B cell (primary cell): ENCODE data around the gene DNAJA2. TPM values are rescaled to one million over a fixed set of nuclear protein-coding genes. Genes with fewer than 3 reads are reported as not detected.

Experiments used
- ATAC-seq: fragments of 200-7000 bp; cut with Tn5 transposase; one replicate; pipeline ENCODE4 v1.10.0; 2021; ENCODE audit warnings: low read depth, mild to moderate bottlenecking, moderate number of reproducible peaks, moderate library complexity
- CTCF ChIA-PET: fragments of 350-600 bp; sonication (Branson Sonifier 250); formaldehyde crosslinking; loops from one replicate; lab custom pipeline; 2021; ENCODE audit warnings: antibody characterized with exemption, inconsistent platforms; lab: Charles Lee
- POLR2A ChIA-PET: fragments of 350-600 bp; sonication (Branson Sonifier 250); formaldehyde crosslinking; loops from one replicate; lab custom pipeline; 2021; ENCODE audit warnings: antibody characterized with exemption; lab: Charles Lee
- DNase-seq: peaks from one replicate; pipeline ENCODE4 v3.0.0; 2013
- H2AFZ ChIP-seq: 2 replicates; pipeline ENCODE4 v1.6.1; 2012; ENCODE audit warnings: mild to moderate bottlenecking, low read depth, low read length; ENCODE audit not compliant: insufficient read depth, poor library complexity, severe bottlenecking
- H3K27ac ChIP-seq, 2 donors: 1 replicate in 1 of 2; 2 replicates in 1 of 2; pipeline ENCODE4 v1.5.1; 2012 to 2013; ENCODE audit warnings: low read length in 2 of 2, mild to moderate bottlenecking in 2 of 2, moderate library complexity in 1 of 2
- H3K27me3 ChIP-seq, 4 experiments: fragments of 200-600 bp in 1 of 4; sonication (generic) in 1 of 4; replicated peaks in 1 of 4; 1 replicate in 2 of 4; 2 replicates in 2 of 4; pipeline versions ENCODE4 v1.6.1 to v1.7.0; 2013 to 2016; ENCODE audit warnings: low read length in 3 of 4, mild to moderate bottlenecking in 2 of 4, mixed read lengths in 1 of 4, moderate library complexity in 1 of 4; ENCODE audit not compliant: insufficient read depth in 4 of 4, control insufficient read depth in 3 of 4; ENCODE audit errors: control extremely low read depth in 1 of 4
- H3K36me3 ChIP-seq, 2 experiments: replicated peaks in 1 of 2; 1 replicate in 1 of 2; 2 replicates in 1 of 2; pipeline versions ENCODE4 v1.6.1 to v1.7.1; 2013; ENCODE audit warnings: low read length in 1 of 2; ENCODE audit not compliant: insufficient read depth in 2 of 2, control insufficient read depth in 1 of 2; ENCODE audit errors: control extremely low read depth in 1 of 2, extremely low read depth in 1 of 2
- H3K4me1 ChIP-seq, 2 donors: fragments of 200-600 bp in 1 of 2; sonication (generic) in 1 of 2; 1 replicate in 1 of 2; 2 replicates in 1 of 2; pipeline versions ENCODE4 v1.5.1 to v1.6.1; 2013 to 2017; ENCODE audit warnings: low read length in 2 of 2; ENCODE audit not compliant: control insufficient read depth in 2 of 2, insufficient read depth in 2 of 2
- H3K4me2 ChIP-seq: replicated peaks from 2 replicates; pipeline ENCODE3; 2012; ENCODE audit warnings: mild to moderate bottlenecking, low read depth, low read length; ENCODE audit not compliant: poor library complexity, severe bottlenecking
- H3K4me3 ChIP-seq, 5 experiments: fragments of 200-600 bp in 1 of 5; sonication (generic) in 1 of 5; 1 replicate in 3 of 5; 2 replicates in 2 of 5; pipeline versions ENCODE4 v1.5.1 to v1.7.0; 2011 to 2016; ENCODE audit warnings: low read length in 4 of 5, mild to moderate bottlenecking in 4 of 5, low read depth in 2 of 5, control low read depth in 1 of 5, moderate library complexity in 1 of 5; ENCODE audit not compliant: insufficient read depth in 1 of 5; ENCODE audit errors: control extremely low read depth in 1 of 5, extremely low read depth in 1 of 5
- H3K79me2 ChIP-seq: fragments of 200-600 bp; sonication (generic); one replicate; pipeline ENCODE4 v1.6.0; 2016; ENCODE audit warnings: low read length; ENCODE audit not compliant: control insufficient read depth, insufficient read depth
- H3K9ac ChIP-seq: fragments of 200-600 bp; sonication (generic); 2 replicates; pipeline ENCODE4 v1.6.1; 2017; ENCODE audit warnings: mild to moderate bottlenecking, low read length, moderate library complexity
- H3K9me3 ChIP-seq, 3 donors: one replicate each; pipeline versions ENCODE4 v1.6.1 to v1.7.1; 2013; ENCODE audit warnings: low read length in 2 of 3; ENCODE audit not compliant: control insufficient read depth in 2 of 3, insufficient read depth in 1 of 3; ENCODE audit errors: control extremely low read depth in 1 of 3
- H4K20me1 ChIP-seq: 2 replicates; pipeline ENCODE4 v1.6.0; 2012; ENCODE audit warnings: mild to moderate bottlenecking, low read length; ENCODE audit not compliant: insufficient read depth, control insufficient read depth, poor library complexity, severe bottlenecking
- H3K27ac Mint-ChIP-seq: one replicate; pipeline ENCODE4 v1.8.0; 2021; ENCODE audit warnings: mixed read lengths
- H3K27me3 Mint-ChIP-seq: one replicate; pipeline ENCODE4 v1.8.0; 2021; ENCODE audit warnings: mixed read lengths
- H3K4me1 Mint-ChIP-seq: one replicate; pipeline ENCODE4 v1.8.0; 2021; ENCODE audit warnings: mixed read lengths
- H3K4me3 Mint-ChIP-seq: one replicate; pipeline ENCODE4 v1.8.0; 2021; ENCODE audit warnings: mixed read lengths
- H3K9me3 Mint-ChIP-seq: one replicate; pipeline ENCODE4 v1.8.0; 2022; ENCODE audit warnings: mixed read lengths; ENCODE audit not compliant: insufficient read depth
- EZH2 ChIP-seq: IDR thresholded peaks from 2 replicates; pipeline ENCODE4 v1.6.1; 2012; ENCODE audit warnings: borderline replicate concordance, low read depth, mild to moderate bottlenecking, moderate library complexity, low read length; ENCODE audit not compliant: insufficient read depth, poor library complexity, severe bottlenecking
- WGBS: methylation state at CpG from one replicate; pipeline ENCODE4 v1.1.5; 2013; ENCODE audit warnings: missing lambda C conversion rate; ENCODE audit not compliant: insufficient coverage; 5-methylcytosine and 5-hydroxymethylcytosine counted together
- intact Hi-C: fragments of 100-400 bp; cut with micrococcal nuclease; formaldehyde crosslinking; loops from one replicate; pipeline ENCODE4 v1.10.0; 2022
- polyA plus RNA-seq: library from polyadenylated mRNA; depleted of rRNA; stranded (reverse); fragments of >200 nt; gene quantifications from 2 replicates; pipeline ENCODE4 v1.2.3, GENCODE V29; 2012
- total RNA-seq, 2 donors: library from RNA; stranded (reverse); fragments of 120-200 nt in 1 of 2; gene quantifications; 1 replicate in 1 of 2; 2 replicates in 1 of 2; pipeline versions ENCODE4 v1.2.3 to v1.2.4, GENCODE V29; 2013 to 2022
- TF ChIP-seq, protein P1 (sequence below): fragments of 200-600 bp; IDR thresholded peaks from one replicate; pipeline ENCODE4 v1.8.0; 2022; ENCODE audit warnings: antibody characterized with exemption, mild to moderate bottlenecking

DNAJA2 gene
- total and polyA plus RNA-seq, 2 donors (not counting 1 experiment from before 2014, with no cell fraction given): 8.8 to 57.0 TPM

DNA sequence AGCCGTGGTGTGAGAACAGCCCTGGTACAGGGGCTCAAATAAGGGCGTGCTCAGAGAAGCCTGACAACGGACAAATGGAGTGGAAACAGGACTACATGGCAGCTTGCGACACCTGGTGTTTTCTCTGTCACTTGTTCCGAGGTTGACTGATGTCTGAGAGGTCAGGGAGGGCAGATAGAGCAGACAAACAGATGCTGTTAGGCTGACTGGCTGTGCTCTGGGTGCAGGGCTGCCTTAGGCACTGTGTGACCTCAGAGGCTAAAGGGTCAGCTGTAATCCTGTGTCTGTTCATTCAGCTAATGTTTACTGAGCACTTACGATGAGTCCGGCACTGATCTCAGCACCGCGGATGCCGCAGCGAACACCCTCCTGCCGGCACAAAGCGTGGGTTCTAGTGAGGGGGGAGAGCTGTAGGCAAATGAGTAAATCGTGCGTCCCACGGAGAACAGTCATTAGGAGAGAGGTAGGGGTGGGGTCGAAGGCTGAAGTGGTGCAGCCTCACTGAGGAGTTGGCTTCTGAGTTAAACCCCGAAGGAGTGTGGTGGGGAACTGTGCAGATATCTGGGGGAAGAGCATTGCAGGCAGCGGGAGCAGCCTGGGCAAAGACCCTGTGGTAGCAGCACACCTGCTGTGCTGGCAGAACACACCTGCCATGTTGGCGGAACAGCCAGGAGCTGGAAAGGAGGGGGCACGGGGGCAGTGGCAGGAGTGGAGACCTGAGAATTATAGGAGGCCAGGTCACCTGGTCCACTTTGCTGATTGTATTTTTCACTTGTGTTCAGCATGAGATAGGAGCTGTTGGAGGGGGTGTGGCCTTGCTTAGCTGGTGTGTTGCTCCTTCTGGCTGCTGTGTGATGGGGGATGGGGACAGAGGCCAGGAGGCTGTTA, 54.3 kb downstream of the DNAJA2 start:
- ATAC-seq (peak; percentile 62), DNase-seq (peak; percentile 79)
- Histone ChIP-seq H3K36me3 (peaks cover 0 to 20% of the 10 kb centered on the region in 2 experiments), H3K4me1 (peaks cover 45 to 68% of the 10 kb centered on the region in 2 donors), H3K9me3 (peaks cover 0 to 3% (median 0%) of the 10 kb centered on the region in 3 donors), H4K20me1 (no peaks in the 10 kb centered on the region), H3K4me3 (peak overlapping the region in 3 of 5 experiments; percentile 11 to 53 (median 33)), H3K79me2 (peaks cover 4% of the 10 kb centered on the region), H3K27ac (peak overlapping the region; percentile 23 to 54), H3K4me2 (peak overlapping the region; percentile 70), H3K27me3 (no peaks in the 10 kb centered on the region), H3K9ac (peak overlapping the region; percentile 14), H2AFZ (peak overlapping the region; percentile 73)
- POLR2A ChIA-PET: interaction anchor here (1.1 to 1.7 kb wide), 3 partner anchors 9 to 65 kb away, joined by 3 to 5 read pairs (median 5); partner anchors contain the start of gene GPT2
- 41% methylated on average over 21 of the region's 21 CpGs for WGBS
- intact Hi-C loops: loop anchor here (1.0 to 10.0 kb wide), 10 partner anchors 8 to 246 kb away; partner anchors contain the start of genes C16orf87, DNAJA2, GPT2 and ORC6
- H3K4me3 Mint-ChIP-seq: peak overlapping the region; percentile 75
- TF ChIP-seq, protein P1, sequence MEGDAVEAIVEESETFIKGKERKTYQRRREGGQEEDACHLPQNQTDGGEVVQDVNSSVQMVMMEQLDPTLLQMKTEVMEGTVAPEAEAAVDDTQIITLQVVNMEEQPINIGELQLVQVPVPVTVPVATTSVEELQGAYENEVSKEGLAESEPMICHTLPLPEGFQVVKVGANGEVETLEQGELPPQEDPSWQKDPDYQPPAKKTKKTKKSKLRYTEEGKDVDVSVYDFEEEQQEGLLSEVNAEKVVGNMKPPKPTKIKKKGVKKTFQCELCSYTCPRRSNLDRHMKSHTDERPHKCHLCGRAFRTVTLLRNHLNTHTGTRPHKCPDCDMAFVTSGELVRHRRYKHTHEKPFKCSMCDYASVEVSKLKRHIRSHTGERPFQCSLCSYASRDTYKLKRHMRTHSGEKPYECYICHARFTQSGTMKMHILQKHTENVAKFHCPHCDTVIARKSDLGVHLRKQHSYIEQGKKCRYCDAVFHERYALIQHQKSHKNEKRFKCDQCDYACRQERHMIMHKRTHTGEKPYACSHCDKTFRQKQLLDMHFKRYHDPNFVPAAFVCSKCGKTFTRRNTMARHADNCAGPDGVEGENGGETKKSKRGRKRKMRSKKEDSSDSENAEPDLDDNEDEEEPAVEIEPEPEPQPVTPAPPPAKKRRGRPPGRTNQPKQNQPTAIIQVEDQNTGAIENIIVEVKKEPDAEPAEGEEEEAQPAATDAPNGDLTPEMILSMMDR: peak; percentile 47
- no peak for TF ChIP-seq EZH2
- no peaks in the 10 kb centered on the region for H3K9me3 Mint-ChIP-seq
- H3K27me3 Mint-ChIP-seq: no peaks in the 10 kb centered on the region
- peak overlapping the region; percentile 85 for H3K27ac Mint-ChIP-seq
- CTCF ChIA-PET: interaction anchor here (0.8 to 7.6 kb wide), 19 partner anchors 9 to 245 kb away, joined by 3 to 149 read pairs (median 7); partner anchors contain the start of genes DNAJA2 and GPT2
- peaks cover 67% of the 10 kb centered on the region for H3K4me1 Mint-ChIP-seq
